GM06990 (cell line): ENCODE results near the gene PSORS1C1.

ENCODE experiments used
- DNase-seq: peaks from one replicate; pipeline ENCODE4 v3.0.0-alpha.2; 2011; ENCODE audit not compliant: insufficient read length; ENCODE audit errors: extremely low read depth
- H3K27me3 ChIP-seq: replicated peaks from 2 replicates; pipeline ENCODE4 v1.6.0; 2011; ENCODE audit warnings: low read length; ENCODE audit not compliant: control insufficient read depth, insufficient read depth
- H3K36me3 ChIP-seq: 2 replicates; pipeline ENCODE4 v1.5.1; 2011; ENCODE audit warnings: low read length; ENCODE audit not compliant: control insufficient read depth, insufficient read depth
- H3K4me3 ChIP-seq: replicated peaks from 2 replicates; pipeline ENCODE4 v1.5.1; 2011; ENCODE audit warnings: low read depth, mild to moderate bottlenecking, control low read depth, low read length
- CTCF ChIP-seq: IDR thresholded peaks from 2 replicates; pipeline ENCODE4 v1.5.1; 2011; ENCODE audit warnings: low read length, control low read depth, mild to moderate bottlenecking, inconsistent platforms; ENCODE audit not compliant: insufficient read depth, poor library complexity, severe bottlenecking

Gene PSORS1C1

GRCh38 chr6:31125586-31126363 is 11.2 kb downstream of the PSORS1C1 start:
- H3K4me3 ChIP-seq: no peak overlapping the region
- peaks cover 2% of the 10 kb centered on the region for H3K27me3 ChIP-seq
- no peak for TF ChIP-seq CTCF
- no peak for DNase-seq
- no peaks in the 10 kb centered on the region for H3K36me3 ChIP-seq

DNA sequence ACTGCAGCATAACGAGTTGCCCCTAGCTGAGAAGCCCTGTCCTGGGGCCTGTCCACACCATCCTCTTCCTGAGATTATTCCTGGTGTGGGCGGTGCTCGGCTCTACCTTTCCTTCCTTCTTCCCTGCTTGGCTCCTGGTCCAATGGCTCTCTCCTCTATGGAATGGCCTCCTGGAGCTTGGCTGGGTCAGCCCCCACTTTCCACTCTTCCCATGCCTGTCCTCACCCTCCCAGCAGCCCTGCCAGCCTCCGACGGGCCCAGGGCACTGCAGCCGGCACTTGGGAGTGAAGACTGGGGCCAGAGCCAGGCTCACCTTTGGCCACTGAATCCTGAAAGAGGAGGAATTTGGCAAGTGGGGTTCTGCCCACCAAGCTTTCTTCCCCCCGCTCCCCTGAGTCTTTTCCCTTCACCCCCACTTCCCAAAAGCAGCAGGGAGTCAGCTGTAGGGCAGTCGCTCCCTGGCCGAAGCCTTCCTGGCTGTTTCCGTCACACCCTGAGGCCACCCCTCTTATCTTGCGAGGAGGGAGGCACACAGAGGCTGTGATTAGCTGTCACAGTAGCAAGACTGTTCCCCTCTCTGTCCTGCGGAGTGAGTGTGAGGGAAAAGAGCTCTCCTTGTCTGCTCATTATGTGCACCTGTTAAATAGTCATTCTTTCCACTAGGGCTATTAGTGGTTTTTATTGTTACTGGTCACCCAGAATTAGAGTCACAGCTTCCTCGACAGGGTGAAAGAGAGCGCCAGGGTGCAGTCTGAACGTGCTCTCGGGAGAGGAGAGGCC is 12.0 kb downstream of the PSORS1C1 start:
- no peak for DNase-seq
- no peak for TF ChIP-seq CTCF
- H3K27me3 ChIP-seq: peaks cover 2% of the 10 kb centered on the region

GRCh38 chr6:31128093-31128676 is 13.6 kb downstream of the PSORS1C1 start:
- TF ChIP-seq CTCF: peak; percentile 90
- Histone ChIP-seq H3K36me3 (no peaks in the 10 kb centered on the region), H3K4me3 (no peak overlapping the region), H3K27me3 (no peaks in the 10 kb centered on the region; the same call in 1 of the 2 replicates)
- peak; percentile 20 for DNase-seq

More for the DNA sequence above, 12.0 kb downstream of the PSORS1C1 start:
- no peak overlapping the region for H3K4me3 ChIP-seq
- H3K36me3 ChIP-seq: no peaks in the 10 kb centered on the region

GRCh38 chr6:31129130-31129529 is 14.5 kb downstream of the PSORS1C1 start:
- DNase-seq: no peak
- TF ChIP-seq CTCF: no peak
- Histone ChIP-seq H3K27me3 (no peaks in the 10 kb centered on the region; the same call in 1 of the 2 replicates), H3K36me3 (no peaks in the 10 kb centered on the region), H3K4me3 (no peak overlapping the region)

GRCh38 chr6:31130751-31131150 is 16.2 kb downstream of the PSORS1C1 start:
- no peak for TF ChIP-seq CTCF
- no peaks in the 10 kb centered on the region for H3K27me3 ChIP-seq
- H3K4me3 ChIP-seq: no peak overlapping the region
- H3K36me3 ChIP-seq: no peaks in the 10 kb centered on the region
- DNase-seq: no peak
